ENCODE measurements around the gene NOL6. TPM values are rescaled to one million over a fixed set of nuclear protein-coding genes. Genes with fewer than 3 reads are reported as not detected.
A peak's percentile ranks its signal among the peaks of the same experiment; 100 is the strongest.

The NOL6 gene
- total and polyA plus RNA-seq, 2 experiments from 2014 or later, result 25.0 to 58.4 TPM

GRCh38 chr9:33453999-33454660, 19.6 kb downstream of the NOL6 start (continued):
- TF ChIP-seq CTCF (conservative IDR thresholded peaks at IDR 0.05; ENCODE audit: low read depth in 2 of 2) (no peak), ETS1 (IDR thresholded peaks at IDR 0.05) (no peak), REST (IDR thresholded peaks at IDR 0.05; ENCODE audit: unreplicated experiment) (no peak)

GRCh38 chr9:33453286-33453860, 20.4 kb downstream of the NOL6 start:
- no peaks in the 10 kb centered on the region for H3K79me2 ChIP-seq (replicated peaks; ENCODE audit: insufficient read depth)
- DNase-seq (ENCODE audit: low spot score) (no peak), ATAC-seq (no peak)
- TF ChIP-seq NANOG (IDR thresholded peaks at IDR 0.05; ENCODE audit: borderline replicate concordance), result no peak
- no peak for TF ChIP-seq JUNB (IDR thresholded peaks at IDR 0.05; ENCODE audit: unreplicated experiment)
- TF ChIP-seq EZH2 (IDR thresholded peaks at IDR 0.05; ENCODE audit: low read depth, unreplicated experiment), result no peak
- TF ChIP-seq EZH2phosphoT487 (IDR thresholded peaks at IDR 0.05; ENCODE audit: unreplicated experiment), result no peak
- H3K4me2 ChIP-seq, result peak overlapping the region; percentile 51
- H3K4me3 ChIP-seq, result peak overlapping the region; percentile 9; the same call in 1 of the 2 replicates
- peaks cover 8% of the 10 kb centered on the region; the same call in 1 of the 2 replicates for H3K4me1 ChIP-seq (ENCODE audit: insufficient read depth)
- peaks cover 18% of the 10 kb centered on the region for H3K27me3 Mint-ChIP-seq (ENCODE audit: insufficient read depth, low read depth, poor library complexity)
- H3K36me3 Mint-ChIP-seq (ENCODE audit: low read depth), result no peaks in the 10 kb centered on the region
- H3F3A ChIP-seq (replicated peaks; ENCODE audit: low read depth), result no peaks in the 10 kb centered on the region
- 0 out of 2 replicates have a peak overlapping the region, but pooled peaks have one; percentile 50 for H3K27ac ChIP-seq (ENCODE audit: low read depth)
- H4K20me1 ChIP-seq (replicated peaks; ENCODE audit: insufficient read depth), result no peaks in the 10 kb centered on the region
- H3K9me2 ChIP-seq (ENCODE audit: insufficient read depth), result no peaks in the 10 kb centered on the region
- no peaks in the 10 kb centered on the region for H3K36me3 ChIP-seq (ENCODE audit: insufficient read depth)
- peaks cover 15% of the 10 kb centered on the region for H3K4me1 Mint-ChIP-seq
- H2AFZ ChIP-seq, result peak overlapping the region; percentile 90
- H3K27ac Mint-ChIP-seq, result peak overlapping the region; percentile 43; the same call in 1 of the 2 replicates
- peaks cover 5% of the 10 kb centered on the region for H3K27me3 ChIP-seq (ENCODE audit: insufficient read depth)
- no peak overlapping the region for H3K4me3 Mint-ChIP-seq
- no peaks in the 10 kb centered on the region for H3K9me3 Mint-ChIP-seq

All from GM23338 (cell line).